ENCODE data around the gene CFAP119.

The CFAP119 gene

DNA sequence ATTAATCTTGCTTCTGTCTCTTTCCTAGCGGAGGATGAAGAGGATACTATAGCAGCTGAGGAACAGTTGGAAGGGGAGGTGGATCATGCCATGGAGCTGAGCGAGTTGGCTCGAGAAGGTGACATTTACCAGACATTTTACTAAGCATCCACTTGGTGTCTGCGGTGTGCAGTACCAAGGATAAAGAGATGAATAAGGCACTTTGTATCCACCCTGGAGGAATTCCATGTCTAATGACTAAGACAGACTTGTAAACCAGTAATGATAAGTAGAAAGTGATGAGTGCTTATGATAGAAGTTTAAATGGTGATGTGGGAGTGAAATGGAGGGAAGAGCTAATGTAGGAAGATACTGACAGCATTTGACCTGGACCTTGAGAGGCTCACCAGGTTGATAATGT lies 50.9 kb downstream of the CFAP119 start:
- no peak for DNase-seq
